GM18505 (cell line): ENCODE results near the gene PPP1R16B.

ENCODE experiments used
- ATAC-seq: cut with Tn5 transposase; IDR thresholded peaks from one replicate; pipeline ENCODE4 v1.9.1; 2021; ENCODE audit not compliant: unreplicated experiment
- POLR2A ChIP-seq: IDR thresholded peaks from 4 replicates; pipeline ENCODE4 v1.6.1; 2011; ENCODE audit warnings: borderline replicate concordance; ENCODE audit not compliant: insufficient read depth, insufficient read length; ENCODE audit errors: extremely low read depth

PPP1R16B gene

GRCh38 chr20:38875175-38875993, 69.9 kb downstream of the PPP1R16B start:
- peak; percentile 57 for ATAC-seq
- TF ChIP-seq POLR2A = peak; percentile 55

DNA sequence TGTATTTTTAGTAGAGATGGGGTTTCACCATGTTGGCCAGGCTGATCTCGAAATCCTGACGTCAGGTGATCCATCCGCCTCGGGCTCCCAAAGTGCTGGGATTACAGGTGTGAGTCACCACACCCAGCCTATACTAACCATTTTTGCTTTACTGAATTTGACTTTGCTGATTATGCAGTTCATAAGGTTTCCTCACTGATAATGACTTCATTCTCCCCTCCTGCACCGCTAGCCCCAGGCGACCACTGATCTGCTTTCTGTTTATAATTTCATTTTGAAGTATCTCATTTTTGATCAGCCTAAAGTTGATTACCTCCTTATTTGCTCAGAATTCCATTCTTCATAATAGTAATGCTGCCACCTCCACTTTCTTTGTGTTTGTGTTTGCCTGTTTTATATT, 72.0 kb downstream of the PPP1R16B start:
- no peak for TF ChIP-seq POLR2A
- ATAC-seq = no peak

DNA sequence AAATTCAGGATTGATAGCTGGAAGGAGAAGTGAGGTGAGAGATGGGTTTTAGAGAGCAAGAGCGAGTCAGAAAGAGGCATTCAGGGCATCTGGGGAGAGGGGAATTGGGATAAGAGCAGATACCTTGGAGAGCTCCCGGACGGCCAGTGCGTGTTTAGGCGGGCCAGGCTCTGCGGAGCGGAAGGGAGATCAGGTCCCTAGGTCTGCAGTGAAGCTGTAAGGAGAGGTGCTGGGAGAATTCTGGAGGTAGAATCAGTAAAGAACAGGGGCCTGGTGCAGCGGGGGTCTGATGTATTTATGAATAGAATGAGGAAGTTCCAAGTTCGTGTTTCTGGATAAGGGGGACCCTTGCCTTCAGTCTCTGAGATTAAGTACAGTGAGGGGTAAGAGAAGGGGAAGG, 73.4 kb downstream of the PPP1R16B start:
- no peak for TF ChIP-seq POLR2A
- ATAC-seq = no peak

GRCh38 chr20:38880952-38881735, 75.6 kb downstream of the PPP1R16B start:
- ATAC-seq = no peak
- peak; percentile 38 for TF ChIP-seq POLR2A

DNA sequence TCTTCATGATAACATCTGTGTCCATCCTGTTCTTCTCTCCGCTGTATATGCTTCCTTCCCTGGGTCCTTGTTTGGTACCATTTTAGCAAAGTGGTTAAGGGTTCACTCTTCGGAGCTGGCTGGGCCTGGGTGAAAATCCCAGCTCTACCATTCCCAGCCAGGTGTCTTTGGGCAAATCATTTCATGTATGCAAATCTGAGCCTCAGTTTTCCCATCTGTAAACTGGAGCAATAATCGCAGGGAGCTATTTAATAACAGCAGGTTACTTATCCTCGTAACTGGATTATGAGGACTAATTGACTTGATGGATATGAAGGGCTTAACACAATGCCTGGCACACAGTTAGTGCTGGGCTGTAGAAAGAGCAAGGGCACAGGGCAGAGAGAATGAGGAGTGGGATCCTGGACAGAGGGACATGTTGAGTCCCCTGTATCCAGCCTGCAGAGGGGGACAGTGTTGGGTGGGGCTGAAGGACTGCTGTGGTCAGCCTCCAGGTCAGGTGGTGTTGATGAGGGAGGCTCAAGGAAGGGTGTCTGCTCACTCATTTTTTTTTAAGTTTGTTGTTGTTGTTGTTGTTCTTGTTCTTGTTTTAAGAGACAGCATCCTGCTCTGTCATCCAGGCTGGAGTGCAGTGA, 76.4 kb downstream of the PPP1R16B start:
- no peak for ATAC-seq

DNA sequence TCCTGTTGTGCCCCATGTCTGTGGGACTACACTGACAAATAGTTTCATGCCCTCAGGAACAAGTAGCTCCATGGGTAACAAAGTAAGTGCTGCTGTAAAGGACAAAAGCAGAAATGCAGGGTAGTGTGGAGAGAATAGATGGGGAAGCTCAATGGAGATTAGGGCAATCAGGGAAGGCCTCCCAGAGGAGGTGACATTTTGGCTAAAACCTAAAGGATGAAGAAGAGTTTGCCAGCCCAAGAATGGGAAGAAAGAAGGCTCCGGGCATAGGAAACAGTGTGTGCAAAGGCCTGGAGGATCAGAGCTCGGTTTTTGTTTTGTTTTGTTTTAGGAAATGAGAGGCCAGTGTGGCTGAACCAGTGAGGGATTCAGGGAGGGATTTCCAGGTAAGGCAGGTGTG, 77.1 kb downstream of the PPP1R16B start:
- no peak for TF ChIP-seq POLR2A
- ATAC-seq = no peak

More for the DNA sequence above, 76.4 kb downstream of the PPP1R16B start:
- no peak for TF ChIP-seq POLR2A

DNA sequence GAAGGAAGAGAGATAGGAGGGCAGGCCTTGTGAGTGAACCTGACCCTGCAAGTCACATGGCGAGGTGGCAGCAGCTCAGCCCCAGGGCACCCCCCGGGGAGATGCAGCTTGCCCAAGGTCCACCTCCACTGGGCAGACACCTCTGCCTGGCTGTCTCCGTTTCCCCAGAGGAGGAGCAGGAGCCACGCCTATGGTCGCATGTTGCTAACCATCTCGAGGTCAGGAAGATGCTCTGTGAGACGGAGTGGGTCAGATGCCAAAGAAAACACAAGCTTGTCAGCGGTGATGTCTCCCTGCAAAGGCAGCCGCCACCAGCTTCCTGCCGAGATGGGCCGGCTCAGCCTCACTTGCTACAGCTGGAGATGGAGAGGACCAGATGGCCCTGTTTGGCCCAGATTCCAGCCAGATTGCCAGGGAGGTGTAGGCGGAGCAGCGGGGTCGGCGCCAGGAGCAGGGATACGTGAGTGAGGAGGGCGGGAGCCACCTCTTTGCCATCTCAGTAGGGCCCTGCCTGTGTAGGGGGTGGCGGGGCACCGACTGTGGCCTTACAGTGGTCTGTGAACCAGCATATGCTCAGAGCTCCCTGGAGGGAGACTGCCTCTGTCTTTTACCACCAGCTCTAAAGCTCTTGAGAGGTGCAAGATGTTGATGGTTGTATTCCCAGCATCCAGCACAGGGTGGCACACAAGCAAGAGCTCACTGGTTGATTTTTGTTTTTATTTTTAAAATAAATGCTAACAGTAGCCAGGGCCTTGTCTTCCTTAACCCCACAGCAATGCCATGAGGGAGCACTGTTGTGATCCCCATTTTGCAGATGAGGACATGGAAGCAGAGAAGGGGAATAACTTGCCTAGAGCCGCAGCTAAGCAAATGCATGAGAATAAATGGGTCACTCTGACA, 77.8 kb downstream of the PPP1R16B start:
- ATAC-seq = no peak
- TF ChIP-seq POLR2A = no peak

- ATAC-seq = no peak
- no peak for TF ChIP-seq POLR2A
These were observed 78.7 kb downstream of the PPP1R16B start for GRCh38 chr20:38883981-38884733.

GRCh38 chr20:38885357-38885756, 79.9 kb downstream of the PPP1R16B start:
- TF ChIP-seq POLR2A = no peak
- ATAC-seq = no peak

DNA sequence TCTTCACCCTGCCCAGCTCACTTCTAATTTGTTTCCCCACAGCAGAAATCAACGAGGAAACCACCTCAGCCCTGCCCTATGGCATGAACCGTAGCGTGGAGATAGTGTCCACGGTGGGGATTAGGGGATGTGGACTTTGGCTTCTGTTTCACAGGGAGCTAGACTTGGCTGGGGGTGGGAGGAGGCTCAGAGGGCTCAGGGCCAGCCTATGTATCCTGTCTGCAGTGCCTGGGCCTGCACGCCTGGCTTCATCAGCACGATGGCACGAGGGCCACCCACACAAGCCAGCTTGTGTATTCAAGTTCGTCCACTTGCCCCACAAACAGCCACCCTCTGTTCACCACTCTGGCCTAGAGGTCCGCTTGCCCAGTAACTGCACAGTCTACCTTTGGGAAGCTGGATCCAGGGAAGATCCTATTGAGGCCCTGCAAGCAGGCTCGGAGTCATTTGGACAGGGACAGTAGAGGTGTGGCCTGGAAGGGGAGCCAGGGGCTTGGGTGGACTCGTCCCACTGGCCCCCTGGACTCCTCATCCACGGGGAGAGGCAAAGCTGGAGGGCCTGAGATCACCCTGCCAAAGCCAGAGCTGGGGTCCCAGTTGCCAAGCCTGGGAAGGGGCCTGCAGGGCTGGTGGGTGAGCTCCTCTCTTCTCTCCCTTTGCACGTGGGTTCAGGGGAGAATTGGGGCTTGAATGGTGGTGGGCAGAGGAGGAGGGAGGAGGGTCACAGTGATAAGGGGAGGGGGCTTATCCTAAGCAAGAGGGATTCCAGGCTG, 82.7 kb downstream of the PPP1R16B start:
- TF ChIP-seq POLR2A = no peak
- ATAC-seq = no peak

- TF ChIP-seq POLR2A = no peak
- ATAC-seq = no peak
These were observed 83.6 kb downstream of the PPP1R16B start for GRCh38 chr20:38889050-38889449.

- TF ChIP-seq POLR2A = no peak
- ATAC-seq = no peak
These were observed 84.4 kb downstream of the PPP1R16B start for GRCh38 chr20:38889792-38890496.

DNA sequence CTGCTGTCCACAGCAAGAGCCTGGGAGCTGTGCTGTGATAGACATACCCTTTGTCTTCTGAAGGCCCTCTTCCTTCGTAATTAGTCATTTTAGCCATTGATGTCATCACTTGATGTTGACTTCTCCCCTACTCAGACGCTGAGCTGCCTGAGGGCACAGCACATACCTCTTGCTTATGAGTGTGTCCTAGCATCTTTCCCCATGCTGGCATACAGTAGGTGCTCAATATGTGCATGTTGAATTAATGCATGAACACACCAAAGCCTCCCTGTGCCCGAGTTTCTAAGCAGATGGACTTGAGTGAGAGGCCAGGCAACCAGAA, 85.0 kb downstream of the PPP1R16B start:
- no peak for ATAC-seq
- no peak for TF ChIP-seq POLR2A
